HT1080 (cell line): Measurements from ENCODE around the gene SMKR1. TPM values are rescaled to one million over a fixed set of nuclear protein-coding genes. Genes with fewer than 3 reads are reported as not detected.

Experiments
- small RNA-seq: library from RNA; depleted of rRNA; stranded (forward); fragments of <200 nt; gene quantifications from one replicate; pipeline ENCODE3, GENCODE V24; 2014
- total RNA-seq: library from RNA; depleted of rRNA; stranded (reverse); fragments of >200 nt; shearing (Covaris generic); gene quantifications from 2 replicates; pipeline ENCODE4 v1.2.3, GENCODE V29; 2014; rRNA removed

Gene SMKR1
- total RNA-seq, 1 experiment from 2014 or later = 0.40 TPM

Small RNA genes lying within 50 kb of the gene (small RNA-seq; reads per million reads assigned to genes)
- not detected for gene RNU1-72P
- gene SNRPGP3 = not detected

Other genes with a start within 250 kb of the SMKR1 start
- gene STRIP2, start 68.1 kb upstream of the SMKR1 start, total RNA-seq = 14.3 and 15.2 TPM in 2 replicates
- 13.3 and 14.6 TPM in 2 replicates for gene NRF1, start 109.2 kb downstream of the SMKR1 start, total RNA-seq